PC-9 (cell line): ENCODE data around the gene LIMS1. TPM values are rescaled to one million over a fixed set of nuclear protein-coding genes. Genes with fewer than 3 reads are reported as not detected.
A peak's percentile ranks its signal among the peaks of the same experiment; 100 is the strongest.
"Not testable (repeated sequence)": the region's sequence is repeated elsewhere in the genome, so short reads cannot be mapped to it uniquely, and the experiment has no call there.

Experiments
- BruUV-seq: library from RNA; stranded (reverse); fragments of 400-500 nt; replicated peaks from 2 replicates; lab custom pipeline; 2021; lab: Mats Ljungman, UMichigan
- CTCF ChIA-PET: fragments of 300-600 bp; sonication (Branson Sonifier 250); formaldehyde crosslinking; loops from one replicate; lab custom pipeline; 2022; ENCODE audit warnings: antibody characterized with exemption; lab: Charles Lee
- POLR2A ChIA-PET: fragments of 300-600 bp; sonication (Branson Sonifier 250); formaldehyde crosslinking; loops from one replicate; lab custom pipeline; 2022; ENCODE audit warnings: antibody characterized with exemption; ENCODE audit not compliant: unreplicated experiment; lab: Charles Lee
- DNase-seq, 2 experiments: peaks; one replicate each; pipeline versions ENCODE4 v3.0.0 to v3.0.0-alpha.2; 2015 to 2022; ENCODE audit warnings: mixed read lengths in 1 of 2
- H2AFZ ChIP-seq: fragments of 200-600 bp; sonication (generic); 2 replicates; pipeline ENCODE4 v1.8.1; 2017; ENCODE audit warnings: antibody characterized with exemption
- H3F3A ChIP-seq: fragments of 200-600 bp; sonication (generic); 2 replicates; pipeline ENCODE4 v1.8.1; 2017; ENCODE audit warnings: antibody characterized with exemption, mild to moderate bottlenecking, low read depth; ENCODE audit not compliant: insufficient read depth
- H3K27ac ChIP-seq: fragments of 200-600 bp; sonication (generic); 2 replicates; pipeline ENCODE4 v1.6.1; 2016; ENCODE audit warnings: mixed run types
- H3K27me3 ChIP-seq: fragments of 200-600 bp; sonication (generic); 2 replicates; pipeline ENCODE4 v1.6.1; 2016; ENCODE audit warnings: low read depth, mixed run types; ENCODE audit not compliant: insufficient read depth
- H3K36me3 ChIP-seq: fragments of 200-600 bp; sonication (generic); 2 replicates; pipeline ENCODE4 v1.6.1; 2016; ENCODE audit warnings: low read depth, mixed run types
- H3K4me1 ChIP-seq: fragments of 200-600 bp; sonication (generic); replicated peaks from 2 replicates; pipeline ENCODE4 v1.6.1; 2016; ENCODE audit warnings: mixed run types; ENCODE audit not compliant: insufficient read depth
- H3K4me2 ChIP-seq: fragments of 200-600 bp; sonication (generic); 2 replicates; pipeline ENCODE4 v1.6.1; 2017; ENCODE audit warnings: mixed run types
- H3K4me3 ChIP-seq: fragments of 200-600 bp; sonication (generic); 2 replicates; pipeline ENCODE4 v1.6.1; 2016; ENCODE audit warnings: mixed run types
- H3K79me2 ChIP-seq: fragments of 200-600 bp; sonication (generic); 2 replicates; pipeline ENCODE4 v1.6.1; 2017; ENCODE audit warnings: low read depth, mixed run types
- H3K9me2 ChIP-seq: fragments of 200-600 bp; sonication (generic); 2 replicates; pipeline ENCODE4 v1.8.1; 2017; ENCODE audit warnings: mild to moderate bottlenecking; ENCODE audit not compliant: insufficient read depth
- H3K9me3 ChIP-seq: fragments of 200-600 bp; sonication (generic); 2 replicates; pipeline ENCODE4 v1.8.1; 2016; ENCODE audit warnings: low read depth; ENCODE audit not compliant: insufficient read depth
- H4K20me1 ChIP-seq: fragments of 200-600 bp; sonication (generic); 2 replicates; pipeline ENCODE4 v1.8.1; 2017; ENCODE audit not compliant: insufficient read depth
- intact Hi-C: fragments of 100-400 bp; cut with micrococcal nuclease; formaldehyde crosslinking; loops from one replicate; pipeline ENCODE4 v1.10.0; 2022; ENCODE audit not compliant: unreplicated experiment
- total RNA-seq: library from RNA; stranded (reverse); gene quantifications from 2 replicates; pipeline ENCODE4 v1.2.3, GENCODE V29; 2021

LIMS1 gene
- total RNA-seq, 1 experiment from 2014 or later, result 61.6 TPM

DNA sequence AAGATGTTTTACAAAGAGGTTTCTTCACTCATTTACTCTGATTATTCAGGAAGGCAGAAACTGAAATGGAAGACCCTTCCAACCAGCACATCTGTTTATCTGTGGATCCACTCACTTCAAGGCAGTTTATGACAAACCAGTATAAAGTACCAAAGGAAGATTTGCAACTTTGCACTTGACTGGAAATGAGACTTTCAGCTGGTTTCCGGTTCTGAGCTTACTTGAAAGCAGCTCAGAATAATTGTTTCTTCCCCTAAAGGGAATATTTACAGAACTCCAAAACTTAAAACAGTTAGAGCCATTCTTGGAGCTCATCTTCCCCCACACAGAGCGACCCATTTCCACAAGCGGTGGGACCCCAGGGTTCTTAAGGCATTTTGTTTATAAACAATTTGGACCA, 129.8 kb downstream of the LIMS1 start:
- CTCF ChIA-PET, H3K4me2 ChIP-seq, H3F3A ChIP-seq, intact Hi-C loops, H2AFZ ChIP-seq, POLR2A ChIA-PET, H3K79me2 ChIP-seq, H3K4me3 ChIP-seq, H3K9me3 ChIP-seq, H3K36me3 ChIP-seq, H3K27me3 ChIP-seq, H3K9me2 ChIP-seq, DNase-seq, H3K27ac ChIP-seq, H4K20me1 ChIP-seq, BruUV-seq: not testable (repeated sequence)
- peaks cover 11% of the 10 kb centered on the region; the same call in 1 of the 2 replicates for H3K4me1 ChIP-seq

- POLR2A ChIA-PET, intact Hi-C loops, H3K9me3 ChIP-seq, H3K27me3 ChIP-seq, H3K36me3 ChIP-seq, CTCF ChIA-PET, H4K20me1 ChIP-seq, H3K9me2 ChIP-seq, H2AFZ ChIP-seq, H3K27ac ChIP-seq, H3K79me2 ChIP-seq, H3F3A ChIP-seq, H3K4me3 ChIP-seq, BruUV-seq, H3K4me2 ChIP-seq: not testable (repeated sequence)
- peaks cover 11% of the 10 kb centered on the region; the same call in 1 of the 2 replicates for H3K4me1 ChIP-seq
- peak in 1 of 2 experiments; percentile 57 for DNase-seq
Observed at GRCh38 chr2:108664979-108665378, 130.7 kb downstream of the LIMS1 start.

- H2AFZ ChIP-seq, H3K9me2 ChIP-seq, CTCF ChIA-PET, H3K4me3 ChIP-seq, BruUV-seq, POLR2A ChIA-PET, H3F3A ChIP-seq, H3K27ac ChIP-seq, H4K20me1 ChIP-seq, intact Hi-C loops, H3K9me3 ChIP-seq, H3K27me3 ChIP-seq, H3K79me2 ChIP-seq, H3K36me3 ChIP-seq, H3K4me2 ChIP-seq, DNase-seq: not testable (repeated sequence)
- H3K4me1 ChIP-seq, result peaks cover 11% of the 10 kb centered on the region; the same call in 1 of the 2 replicates
Observed at GRCh38 chr2:108665975-108666374, 131.7 kb downstream of the LIMS1 start.

DNA sequence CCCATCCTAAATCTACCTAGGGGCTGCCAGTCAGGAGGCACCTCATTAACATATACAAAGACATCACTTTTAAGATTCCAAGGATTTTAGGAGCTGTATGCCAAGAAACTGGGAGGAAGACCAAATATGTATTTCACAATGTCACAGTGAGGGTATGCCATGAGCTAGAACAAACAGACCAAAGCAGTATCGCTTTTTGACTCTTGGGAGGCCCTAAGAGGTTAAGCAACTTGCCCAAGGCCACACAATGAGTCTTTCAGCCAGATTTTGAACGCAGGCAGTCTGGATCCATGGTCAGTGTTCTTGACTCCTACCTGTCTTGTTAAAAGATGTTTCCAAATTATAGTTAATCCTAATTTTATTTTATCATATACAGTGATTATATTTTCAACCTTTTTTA, 132.9 kb downstream of the LIMS1 start:
- CTCF ChIA-PET, H3K4me3 ChIP-seq, BruUV-seq, H2AFZ ChIP-seq, H3K79me2 ChIP-seq, H3K9me2 ChIP-seq, H4K20me1 ChIP-seq, H3F3A ChIP-seq, H3K36me3 ChIP-seq, H3K4me1 ChIP-seq, H3K27ac ChIP-seq, H3K9me3 ChIP-seq, POLR2A ChIA-PET, H3K27me3 ChIP-seq, DNase-seq, intact Hi-C loops, H3K4me2 ChIP-seq: not testable (repeated sequence)

DNA sequence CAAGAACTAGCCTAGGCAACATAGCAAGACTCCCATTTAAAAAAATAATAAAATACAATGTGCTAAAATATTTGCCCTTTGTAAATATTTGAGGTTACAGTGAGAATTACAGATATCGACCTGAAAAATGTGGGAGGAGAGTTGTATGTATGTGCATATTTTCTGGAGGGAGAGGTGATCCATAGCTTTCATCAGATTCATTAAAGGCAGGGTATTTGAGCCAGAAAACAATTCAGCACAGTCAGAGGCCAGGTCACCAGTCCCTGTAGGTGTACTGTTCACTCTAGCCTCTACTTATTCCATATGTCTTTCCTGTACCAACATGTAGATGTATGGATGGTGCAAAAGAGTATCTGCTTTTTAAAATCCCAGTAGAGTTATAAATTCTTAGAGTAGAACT, 136.0 kb downstream of the LIMS1 start:
- H3K36me3 ChIP-seq, CTCF ChIA-PET, intact Hi-C loops, H3K4me2 ChIP-seq, H3K4me1 ChIP-seq, H3K9me3 ChIP-seq, H2AFZ ChIP-seq, H3K9me2 ChIP-seq, H3K27me3 ChIP-seq, H4K20me1 ChIP-seq, H3F3A ChIP-seq, BruUV-seq, H3K79me2 ChIP-seq, H3K27ac ChIP-seq, DNase-seq, POLR2A ChIA-PET, H3K4me3 ChIP-seq: not testable (repeated sequence)

GRCh38 chr2:108672200-108672805, 138.0 kb downstream of the LIMS1 start:
- intact Hi-C loops, H3K27ac ChIP-seq, H3K4me2 ChIP-seq, H3K9me3 ChIP-seq, H3F3A ChIP-seq, H4K20me1 ChIP-seq, H3K36me3 ChIP-seq, DNase-seq, POLR2A ChIA-PET, H3K4me1 ChIP-seq, BruUV-seq, H3K79me2 ChIP-seq, H3K27me3 ChIP-seq, H2AFZ ChIP-seq, H3K4me3 ChIP-seq, H3K9me2 ChIP-seq, CTCF ChIA-PET: not testable (repeated sequence)

DNA sequence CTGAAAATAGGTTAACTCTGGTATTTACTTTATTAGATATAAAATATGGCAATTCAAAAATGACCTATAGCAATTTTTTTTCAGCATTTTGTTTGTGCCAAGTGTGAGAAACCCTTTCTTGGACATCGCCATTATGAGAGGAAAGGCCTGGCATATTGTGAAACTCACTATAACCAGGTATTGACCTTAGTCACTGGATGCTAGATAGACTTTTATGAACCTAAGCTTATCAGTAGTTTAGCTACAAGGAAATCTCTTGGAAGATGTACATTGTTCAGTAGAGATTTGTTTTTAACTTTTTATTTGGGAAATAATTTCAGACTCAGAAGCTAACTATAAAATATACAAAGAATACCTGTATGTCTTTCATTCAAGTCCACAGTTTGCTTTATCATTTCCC, 142.3 kb downstream of the LIMS1 start:
- POLR2A ChIA-PET, H3K4me2 ChIP-seq, H2AFZ ChIP-seq, H3K27ac ChIP-seq, H3K27me3 ChIP-seq, H3K9me3 ChIP-seq, CTCF ChIA-PET, H4K20me1 ChIP-seq, H3K36me3 ChIP-seq, H3K4me3 ChIP-seq, BruUV-seq, DNase-seq, H3K79me2 ChIP-seq, H3K9me2 ChIP-seq, intact Hi-C loops: not testable (repeated sequence)
- H3F3A ChIP-seq, result peaks cover 11% of the 10 kb centered on the region; the same call in 1 of the 2 replicates
- peaks cover 25% of the 10 kb centered on the region for H3K4me1 ChIP-seq
